Small intestine (tissue), 7 donors: ENCODE measurements around the gene ITGB7. TPM values are rescaled to one million over a fixed set of nuclear protein-coding genes. Genes with fewer than 3 reads are reported as not detected.

Experiments
- DNase-seq, 2 donors: peaks; one replicate each; pipeline versions ENCODE4 v3.0.0 to v3.0.0-alpha.2; 2013
- FAIRE-seq: peaks from 2 replicates; lab custom pipeline; 2012; peaks lifted over from hg19 to GRCh38; lab: Jason Lieb, UNC
- H3K27ac ChIP-seq, 3 donors: one replicate each; pipeline ENCODE4 v1.5.1; 2013; ENCODE audit warnings: low read length in 2 of 3, mild to moderate bottlenecking in 2 of 3, control low read depth in 1 of 3, inconsistent platforms in 1 of 3, low read depth in 1 of 3, moderate library complexity in 1 of 3
- H3K27me3 ChIP-seq, 3 donors: one replicate each; pipeline ENCODE4 v1.6.1; 2013; ENCODE audit warnings: low read length in 3 of 3, inconsistent platforms in 1 of 3; ENCODE audit not compliant: control insufficient read depth in 3 of 3, insufficient read depth in 3 of 3
- H3K36me3 ChIP-seq, 3 donors: one replicate each; pipeline ENCODE4 v1.6.1; 2013; ENCODE audit warnings: low read length in 3 of 3, inconsistent platforms in 1 of 3, low read depth in 1 of 3, mild to moderate bottlenecking in 1 of 3, moderate library complexity in 1 of 3; ENCODE audit not compliant: control insufficient read depth in 3 of 3, insufficient read depth in 2 of 3
- H3K4me1 ChIP-seq, 3 donors: one replicate each; pipeline ENCODE4 v1.6.1; 2013; ENCODE audit warnings: low read length in 2 of 3, inconsistent platforms in 1 of 3, low read depth in 1 of 3, mild to moderate bottlenecking in 1 of 3, moderate library complexity in 1 of 3; ENCODE audit not compliant: control insufficient read depth in 3 of 3, insufficient read depth in 2 of 3
- H3K4me3 ChIP-seq, 3 donors: one replicate each; pipeline ENCODE4 v1.5.1; 2013; ENCODE audit warnings: low read length in 3 of 3, control low read depth in 1 of 3, inconsistent platforms in 1 of 3, low read depth in 1 of 3, mild to moderate bottlenecking in 1 of 3, moderate library complexity in 1 of 3
- H3K9me3 ChIP-seq, 2 donors: one replicate each; pipeline ENCODE4 v1.6.1; 2013; ENCODE audit warnings: low read depth in 1 of 2, low read length in 1 of 2; ENCODE audit not compliant: control insufficient read depth in 2 of 2, insufficient read depth in 1 of 2
- WGBS, 3 donors: extraction: QIAGEN DNeasy Blood & Tissue Kit; methylation state at CpG; one replicate each; pipeline ENCODE4 v1.1.7; 2013; 5-methylcytosine and 5-hydroxymethylcytosine counted together
- polyA plus RNA-seq, 4 donors: library from polyadenylated mRNA; stranded (reverse) in 3 of 4; unstranded in 1 of 4; fragments of 200-250 nt in 3 of 4; fragments of 120-200 nt in 1 of 4; gene quantifications; one replicate each; pipeline versions ENCODE4 v1.2.1 to v1.2.3, GENCODE V29; 2013
- donor health status: healthy with polysubstance abuse.
- donor health status: control.
- donor health status: control.
- donor health status: Bipolar disorder and iron deficiency.
- donor health status: healthy.

The ITGB7 gene
- polyA plus RNA-seq, 4 donors: 1.8 to 9.2 (median 5.0) TPM

- WGBS, 3 donors: 39 to 59% (median 47%) methylated on average over 13 to 14 of the region's 14 CpGs
- Histone ChIP-seq H3K9me3 (no peaks in the 10 kb centered on the region), H3K36me3 (peaks cover 5 to 68% (median 20%) of the 10 kb centered on the region in 3 donors), H3K4me3 (no peak overlapping the region), H3K27ac (no peak overlapping the region), H3K4me1 (no peaks in the 10 kb centered on the region), H3K27me3 (no peaks in the 10 kb centered on the region)
- no peak for FAIRE-seq
- peak; percentile 60 to 77 for DNase-seq
These were observed 16.8 kb downstream of the ITGB7 start for GRCh38 chr12:53190108-53190729.

DNA sequence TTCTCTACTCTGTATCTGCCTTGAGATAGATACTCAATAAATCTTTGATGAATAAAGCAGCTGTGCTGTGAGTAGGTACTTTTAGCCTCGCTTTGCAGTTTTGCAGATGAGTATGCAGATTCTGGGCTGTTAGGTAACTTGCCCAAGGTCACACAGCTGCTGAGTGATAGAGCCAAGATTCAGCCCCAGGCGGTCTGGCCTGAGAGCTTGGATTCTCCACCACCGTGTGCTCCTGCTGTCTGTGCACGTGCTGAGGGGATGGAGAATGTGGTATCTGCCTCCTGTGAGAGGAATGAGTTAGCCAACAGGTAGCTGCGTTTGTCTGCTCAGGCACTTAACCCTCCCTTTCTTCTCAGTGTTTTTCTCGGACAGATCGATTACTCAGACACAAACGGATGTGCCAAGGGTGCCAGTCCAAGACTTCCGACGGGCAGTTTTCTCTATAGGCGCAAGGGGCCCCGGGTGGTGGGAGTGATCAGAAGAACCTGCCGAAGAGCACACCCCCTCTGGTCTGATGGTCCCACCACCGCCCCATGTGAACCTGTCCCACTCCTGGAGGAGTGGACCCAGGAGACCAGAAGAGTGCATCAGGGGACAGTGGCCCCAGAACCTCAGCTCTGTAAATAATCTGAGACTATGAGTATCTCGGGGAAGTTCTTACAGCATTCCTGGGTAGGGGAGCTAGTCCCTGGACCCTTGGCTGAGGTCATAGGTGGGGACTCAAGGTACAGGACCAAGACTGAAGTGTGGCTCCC is 19.7 kb downstream of the ITGB7 start:
- 85 to 89% (median 86%) methylated on average over 15 of the region's 15 CpGs for WGBS, 3 donors
- H3K27ac ChIP-seq: no peak overlapping the region
- FAIRE-seq (no peak), DNase-seq (no peak)
- no peaks in the 10 kb centered on the region for H3K9me3 ChIP-seq
- no peaks in the 10 kb centered on the region for H3K27me3 ChIP-seq
- H3K4me3 ChIP-seq: no peak overlapping the region
- H3K36me3 ChIP-seq: peaks cover 10 to 72% (median 23%) of the 10 kb centered on the region in 3 donors
- H3K4me1 ChIP-seq: peaks cover 0 to 21% (median 5%) of the 10 kb centered on the region in 3 donors

- 89 to 91% (median 90%) methylated on average over 4 of the region's 4 CpGs for WGBS, 3 donors
- Histone ChIP-seq H3K27me3 (no peaks in the 10 kb centered on the region), H3K4me1 (peaks cover 0 to 26% (median 10%) of the 10 kb centered on the region in 3 donors), H3K9me3 (no peaks in the 10 kb centered on the region), H3K36me3 (peaks cover 10 to 71% (median 23%) of the 10 kb centered on the region in 3 donors), H3K4me3 (no peak overlapping the region), H3K27ac (no peak overlapping the region)
- DNase-seq (no peak), FAIRE-seq (no peak)
These were observed 20.3 kb downstream of the ITGB7 start for GRCh38 chr12:53186745-53187144.

GRCh38 chr12:53185582-53186153 is 21.4 kb downstream of the ITGB7 start:
- DNase-seq: no peak
- H3K27ac ChIP-seq: no peak overlapping the region
- H3K27me3 ChIP-seq: no peaks in the 10 kb centered on the region
- no peak overlapping the region for H3K4me3 ChIP-seq
- peaks cover 10 to 61% (median 23%) of the 10 kb centered on the region in 3 donors for H3K36me3 ChIP-seq
- FAIRE-seq: no peak
- WGBS, 3 donors: 94 to 99% (median 95%) methylated on average over 3 of the region's 3 CpGs
- H3K4me1 ChIP-seq: peaks cover 0 to 29% (median 14%) of the 10 kb centered on the region in 3 donors
- no peaks in the 10 kb centered on the region for H3K9me3 ChIP-seq

GRCh38 chr12:53184828-53185227 is 22.2 kb downstream of the ITGB7 start:
- H3K4me3 ChIP-seq: no peak overlapping the region
- H3K9me3 ChIP-seq: no peaks in the 10 kb centered on the region
- peaks cover 10 to 56% (median 23%) of the 10 kb centered on the region in 3 donors for H3K36me3 ChIP-seq
- no peak overlapping the region for H3K27ac ChIP-seq
- no peak for FAIRE-seq
- 90 to 95% (median 93%) methylated on average over 6 of the region's 6 CpGs for WGBS, 3 donors
- no peaks in the 10 kb centered on the region for H3K27me3 ChIP-seq
- H3K4me1 ChIP-seq: peaks cover 0 to 30% (median 14%) of the 10 kb centered on the region in 3 donors
- no peak for DNase-seq

GRCh38 chr12:53182903-53183302 is 24.1 kb downstream of the ITGB7 start:
- peak overlapping the region in 1 of 3 donors; percentile 97 for H3K27ac ChIP-seq
- peaks cover 10 to 43% (median 21%) of the 10 kb centered on the region in 3 donors for H3K36me3 ChIP-seq
- H3K9me3 ChIP-seq: no peaks in the 10 kb centered on the region
- peaks cover 0 to 34% (median 14%) of the 10 kb centered on the region in 3 donors for H3K4me1 ChIP-seq
- FAIRE-seq: no peak
- no peaks in the 10 kb centered on the region for H3K27me3 ChIP-seq
- WGBS, 3 donors: 10 to 32% (median 16%) methylated on average over 2 of the region's 2 CpGs
- peak overlapping the region in 1 of 3 donors; percentile 73 for H3K4me3 ChIP-seq
- peak; percentile 45 to 78 for DNase-seq

- FAIRE-seq: no peak
- 69 to 80% (median 75%) methylated on average over 2 of the region's 2 CpGs for WGBS, 3 donors
- H3K4me3 ChIP-seq: peak overlapping the region in 1 of 3 donors; percentile 73
- H3K27me3 ChIP-seq: no peaks in the 10 kb centered on the region
- H3K27ac ChIP-seq: peak overlapping the region in 1 of 3 donors; percentile 97
- DNase-seq: no peak
- H3K36me3 ChIP-seq: peaks cover 10 to 33% (median 15%) of the 10 kb centered on the region in 3 donors
- H3K9me3 ChIP-seq: no peaks in the 10 kb centered on the region
- H3K4me1 ChIP-seq: peaks cover 0 to 34% (median 14%) of the 10 kb centered on the region in 3 donors
These were observed 25.1 kb downstream of the ITGB7 start for GRCh38 chr12:53181935-53182334.

DNA sequence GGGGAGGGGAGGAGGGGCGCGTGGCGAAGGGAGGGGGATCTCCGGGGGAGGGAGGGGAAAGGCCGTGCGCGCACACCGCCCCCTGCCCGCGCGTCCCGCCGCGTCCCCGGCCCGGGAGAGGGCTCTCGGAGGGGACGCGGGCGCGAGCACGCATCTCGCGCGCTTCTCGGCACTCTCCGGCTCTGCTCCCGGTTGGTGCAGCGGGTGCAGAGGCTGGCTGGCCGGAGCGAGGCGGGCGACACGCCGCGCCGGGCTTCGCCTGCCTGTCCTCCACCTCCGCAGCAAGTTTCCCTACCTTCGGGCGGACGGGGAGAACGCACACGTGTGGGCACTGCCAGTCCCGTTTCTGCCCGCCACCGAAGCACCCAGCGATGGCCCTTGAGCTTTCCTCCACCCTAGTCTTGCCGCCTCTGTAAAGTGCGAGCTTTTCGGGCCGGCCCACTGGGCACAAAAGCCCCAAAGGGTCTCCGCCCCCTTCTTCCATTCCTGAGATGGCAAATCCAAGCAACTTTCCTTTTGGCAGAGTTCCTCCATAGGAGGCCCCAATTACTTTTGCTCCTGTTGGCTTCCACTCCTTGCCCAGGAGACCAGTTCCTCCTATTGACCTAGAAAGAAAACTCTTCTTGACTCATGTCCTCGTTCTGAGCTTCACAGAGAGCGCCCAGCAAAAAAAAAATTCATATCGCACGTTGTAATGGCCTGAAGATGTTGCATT is 26.0 kb downstream of the ITGB7 start:
- H3K27ac ChIP-seq: peak overlapping the region; percentile 94 to 97 (median 95)
- peaks cover 0 to 34% (median 14%) of the 10 kb centered on the region in 3 donors for H3K4me1 ChIP-seq
- FAIRE-seq: no peak
- H3K36me3 ChIP-seq: peaks cover 7 to 26% (median 10%) of the 10 kb centered on the region in 3 donors
- H3K9me3 ChIP-seq: no peaks in the 10 kb centered on the region
- peak overlapping the region; percentile 73 to 88 (median 73) for H3K4me3 ChIP-seq
- WGBS, 3 donors: 1 to 2% (median 1%) methylated on average over 15 to 57 of the region's 57 CpGs
- no peaks in the 10 kb centered on the region for H3K27me3 ChIP-seq
- peak in 1 of 2 donors; percentile 61 for DNase-seq
